AG04450 (cell line): Measurements from ENCODE around the gene ZC3H8. TPM values are rescaled to one million over a fixed set of nuclear protein-coding genes. Genes with fewer than 3 reads are reported as not detected.

ENCODE experiments used
- CTCF ChIA-PET: fragments of 300-600, 350-600 bp; formaldehyde crosslinking; extraction: SDS; loops from one replicate; lab custom pipeline; 2022; ENCODE audit warnings: antibody characterized with exemption, inconsistent platforms; lab: Charles Lee
- POLR2A ChIA-PET: fragments of 350-600 bp; formaldehyde crosslinking; extraction: SDS; loops from one replicate; lab custom pipeline; 2021; ENCODE audit warnings: antibody characterized with exemption, inconsistent platforms; lab: Yijun Ruan, JAX
- DNase-seq: peaks from one replicate; pipeline ENCODE4 v3.0.0-alpha.2; 2011; ENCODE audit warnings: low read depth, low spot score
- H3K27ac ChIP-seq: one replicate; pipeline ENCODE4 v1.5.1; 2012; ENCODE audit warnings: low read depth, low read length, control low read depth
- H3K27me3 ChIP-seq: one replicate; pipeline ENCODE4 v1.6.0; 2012; ENCODE audit warnings: low read length; ENCODE audit not compliant: control insufficient read depth, insufficient read depth
- H3K4me3 ChIP-seq: 2 replicates; pipeline ENCODE4 v1.5.1; 2011; ENCODE audit warnings: mild to moderate bottlenecking, low read depth, low read length, control low read depth
- H3K9me3 ChIP-seq: 2 replicates; pipeline ENCODE4 v1.5.1; 2012; ENCODE audit warnings: low read length; ENCODE audit not compliant: control insufficient read depth, insufficient read depth
- CTCF ChIP-seq: IDR thresholded peaks from 2 replicates; pipeline ENCODE4 v1.5.1; 2011; ENCODE audit warnings: low read depth, low read length, control low read depth, inconsistent platforms
- polyA plus RNA-seq: library from polyadenylated mRNA; depleted of rRNA; stranded (reverse); fragments of >200 nt; gene quantifications from 2 replicates; pipeline ENCODE4 v1.2.3, GENCODE V29; 2011; rRNA removed

Gene ZC3H8
- polyA plus RNA-seq, 1 experiment, result 4.4 TPM

GRCh38 chr2:112162956-112163355 is 91.9 kb downstream of the ZC3H8 start:
- H3K4me3 ChIP-seq, result no peak overlapping the region
- no peak for DNase-seq
- no peak overlapping the region for H3K27ac ChIP-seq
- TF ChIP-seq CTCF, result no peak
- ChIA-PET CTCF (no interaction called here), POLR2A (no interaction called here)
- H3K9me3 ChIP-seq, result peaks cover 4% of the 10 kb centered on the region; the same call in 1 of the 2 replicates
- H3K27me3 ChIP-seq, result no peaks in the 10 kb centered on the region

GRCh38 chr2:112162341-112162740 is 92.5 kb downstream of the ZC3H8 start:
- Histone ChIP-seq H3K9me3 (peaks cover 4% of the 10 kb centered on the region; the same call in 1 of the 2 replicates), H3K27me3 (no peaks in the 10 kb centered on the region), H3K27ac (no peak overlapping the region), H3K4me3 (no peak overlapping the region)
- ChIA-PET CTCF (interaction anchor here (0.7 kb wide), 1 partner anchor 111 kb away, joined by 3 read pairs; no protein-coding TSS in a partner anchor), POLR2A (no interaction called here)
- DNase-seq, result no peak
- TF ChIP-seq CTCF, result no peak

Other genes starting within 250 kb of the ZC3H8 start
- gene TMEM87B, start 199.8 kb downstream of the ZC3H8 start, polyA plus RNA-seq, result 18.1 and 24.5 TPM in 2 replicates
- 0.22 and 0.37 TPM in 2 replicates for gene FBLN7, start 116.7 kb downstream of the ZC3H8 start, polyA plus RNA-seq
- 1.5 and 1.9 TPM in 2 replicates for gene ZC3H6, start 20.6 kb upstream of the ZC3H8 start, polyA plus RNA-seq
- gene RGPD8, start 178.6 kb upstream of the ZC3H8 start, polyA plus RNA-seq, result 1.5 and 2.6 TPM in 2 replicates
- 26.6 and 27.3 TPM in 2 replicates for gene TTL, start 227.1 kb upstream of the ZC3H8 start, polyA plus RNA-seq